Gastrocnemius medialis (tissue), 4 donors: ENCODE data around the gene CNDP1. TPM values are rescaled to one million over a fixed set of nuclear protein-coding genes. Genes with fewer than 3 reads are reported as not detected.

Experiments used
- ATAC-seq, 2 donors: fragments of 150-250 bp; one replicate each; pipeline ENCODE4 v1.9.1; 2016
- DNase-seq, 2 donors: peaks; one replicate each; pipeline ENCODE4 v3.0.0-alpha.2; 2019
- H3K27ac ChIP-seq, 4 donors: fragments of 200-600 bp; sonication (generic); 1 replicate in 1 of 4; 2 replicates in 3 of 4; pipeline ENCODE4 v1.5.1; 2016 to 2018; ENCODE audit warnings: mild to moderate bottlenecking in 2 of 4, moderate library complexity in 1 of 4
- H3K27me3 ChIP-seq, 3 donors: fragments of 200-600 bp; sonication (generic) in 2 of 3; 1 replicate in 1 of 3; 2 replicates in 2 of 3; pipeline versions ENCODE4 v1.5.1 to v1.6.0; 2016 to 2019; ENCODE audit warnings: mild to moderate bottlenecking in 1 of 3, moderate library complexity in 1 of 3
- H3K36me3 ChIP-seq, 2 donors: fragments of 200-600 bp; sonication (generic) in 1 of 2; one replicate each; pipeline ENCODE4 v1.5.1; 2017 to 2018
- H3K4me1 ChIP-seq, 2 donors: fragments of 200-600 bp; sonication (generic) in 1 of 2; one replicate each; pipeline ENCODE4 v1.5.1; 2016 to 2017; ENCODE audit warnings: mild to moderate bottlenecking in 2 of 2
- H3K4me3 ChIP-seq, 4 donors: fragments of 200-600 bp; sonication (generic) in 3 of 4; 1 replicate in 1 of 4; 2 replicates in 3 of 4; pipeline ENCODE4 v1.5.1; 2016 to 2019; ENCODE audit warnings: mild to moderate bottlenecking in 2 of 4
- H3K9me3 ChIP-seq, 3 donors: fragments of 200-600 bp; sonication (generic) in 2 of 3; 1 replicate in 1 of 3; 2 replicates in 2 of 3; pipeline ENCODE4 v1.5.1; 2016 to 2019
- CTCF ChIP-seq, 5 experiments: fragments of 450-650 bp in 3 of 5; fragments of 200-600 bp in 2 of 5; sonication (generic) in 2 of 5; IDR thresholded peaks in 4 of 5; conservative IDR thresholded peaks in 1 of 5; 1 replicate in 4 of 5; 2 replicates in 1 of 5; pipeline ENCODE4 v1.5.1; 2016 to 2019; ENCODE audit warnings: antibody characterized with exemption in 5 of 5, mild to moderate bottlenecking in 3 of 5, moderate library complexity in 3 of 5
- POLR2A ChIP-seq, 2 donors: fragments of 450-650 bp; IDR thresholded peaks; one replicate each; pipeline ENCODE4 v1.6.1; 2017; ENCODE audit warnings: antibody characterized with exemption in 2 of 2, mild to moderate bottlenecking in 2 of 2, moderate library complexity in 2 of 2
- in situ Hi-C, 4 donors: fragments of 200-750 bp; cut with MboI; loops; one replicate each; pipeline versions ENCODE4 v1.15.0 to v1.8.0; 2017; ENCODE audit warnings: low sequenced_read_pairs in 4 of 4
- intact Hi-C: fragments of 100-400 bp; cut with DNase I; formaldehyde crosslinking; loops from one replicate; pipeline ENCODE4 v1.15.1; 2023; ENCODE audit warnings: low total_unique reads
- total RNA-seq, 4 donors: library from RNA; depleted of rRNA; stranded (reverse); fragments of >200 nt; gene quantifications; one replicate each; pipeline versions ENCODE4 v1.1.0 to v1.2.3, GENCODE V29; 2016

The CNDP1 gene
- total RNA-seq, 4 donors from 2014 or later: not detected

GRCh38 chr18:74630804-74631203 is 96.5 kb downstream of the CNDP1 start:
- Histone ChIP-seq H3K4me3 (no peak overlapping the region), H3K27ac (no peak overlapping the region), H3K4me1 (no peaks in the 10 kb centered on the region), H3K36me3 (peaks cover 0 to 20% of the 10 kb centered on the region in 2 donors), H3K27me3 (no peaks in the 10 kb centered on the region), H3K9me3 (no peaks in the 10 kb centered on the region)
- ATAC-seq (no peak), DNase-seq (no peak)
- TF ChIP-seq POLR2A (IDR thresholded peaks at IDR 0.05) (no peak), CTCF (IDR thresholded peaks at IDR 0.05 in 4 of 5, conservative IDR thresholded peaks at IDR 0.05 in 1 of 5) (no peak)
- intact Hi-C loops: no loop called here
- in situ Hi-C loops: no loop called here

DNA sequence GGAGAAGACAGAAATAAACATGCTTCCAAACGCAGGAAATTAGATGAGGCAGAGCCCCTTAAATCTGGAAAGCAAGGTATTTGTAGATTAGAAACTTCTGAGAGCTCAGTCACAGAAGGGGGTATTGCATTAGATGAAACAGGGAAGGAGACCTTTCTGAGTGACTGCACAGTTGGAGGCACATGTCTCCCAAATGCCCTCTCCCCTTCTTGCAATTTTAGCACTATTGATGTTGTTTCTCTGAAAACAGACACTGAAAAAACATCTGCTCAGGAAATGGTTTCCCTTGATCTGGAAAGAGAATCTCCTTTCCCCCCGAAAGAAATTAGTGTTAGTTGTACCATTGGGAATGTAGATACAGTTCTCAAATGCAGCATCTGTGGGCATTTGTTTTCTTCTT is 96.9 kb downstream of the CNDP1 start:
- Histone ChIP-seq H3K9me3 (no peaks in the 10 kb centered on the region), H3K27me3 (no peaks in the 10 kb centered on the region), H3K4me3 (no peak overlapping the region), H3K4me1 (no peaks in the 10 kb centered on the region), H3K36me3 (peaks cover 0 to 20% of the 10 kb centered on the region in 2 donors), H3K27ac (no peak overlapping the region)
- ATAC-seq (no peak), DNase-seq (no peak)
- intact Hi-C loops (no loop called here), in situ Hi-C loops (no loop called here)
- TF ChIP-seq POLR2A (IDR thresholded peaks at IDR 0.05) (no peak), CTCF (IDR thresholded peaks at IDR 0.05 in 4 of 5, conservative IDR thresholded peaks at IDR 0.05 in 1 of 5) (no peak)

GRCh38 chr18:74631623-74632350 is 97.5 kb downstream of the CNDP1 start:
- Histone ChIP-seq H3K27ac (no peak overlapping the region), H3K4me1 (no peaks in the 10 kb centered on the region), H3K27me3 (no peaks in the 10 kb centered on the region), H3K4me3 (no peak overlapping the region), H3K36me3 (peaks cover 0 to 20% of the 10 kb centered on the region in 2 donors), H3K9me3 (no peaks in the 10 kb centered on the region)
- no peak for TF ChIP-seq POLR2A (IDR thresholded peaks at IDR 0.05)
- no peak for TF ChIP-seq CTCF (IDR thresholded peaks at IDR 0.05 in 4 of 5, conservative IDR thresholded peaks at IDR 0.05 in 1 of 5)
- ATAC-seq: no peak
- in situ Hi-C loops: no loop called here
- intact Hi-C loops: no loop called here
- no peak for DNase-seq

DNA sequence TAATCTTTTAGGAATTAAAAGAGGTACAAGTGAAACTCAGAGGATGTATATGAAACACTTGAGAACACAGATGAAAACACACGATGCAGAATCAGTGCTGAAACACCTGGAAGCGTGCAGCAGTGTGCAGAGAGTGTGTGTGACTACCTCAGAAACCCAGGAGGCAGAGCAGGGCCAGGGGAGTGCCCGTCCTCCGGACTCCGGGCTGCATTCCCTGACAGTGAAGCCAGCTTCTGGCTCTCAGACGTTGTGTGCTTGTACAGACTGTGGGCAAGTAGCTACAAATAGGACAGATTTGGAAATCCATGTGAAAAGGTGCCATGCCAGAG is 98.0 kb downstream of the CNDP1 start:
- intact Hi-C loops: no loop called here
- Histone ChIP-seq H3K27me3 (no peaks in the 10 kb centered on the region), H3K27ac (no peak overlapping the region), H3K36me3 (peaks cover 0 to 20% of the 10 kb centered on the region in 2 donors), H3K4me3 (no peak overlapping the region), H3K9me3 (no peaks in the 10 kb centered on the region), H3K4me1 (no peaks in the 10 kb centered on the region)
- TF ChIP-seq CTCF (IDR thresholded peaks at IDR 0.05 in 4 of 5, conservative IDR thresholded peaks at IDR 0.05 in 1 of 5) (no peak), POLR2A (IDR thresholded peaks at IDR 0.05) (no peak)
- in situ Hi-C loops: no loop called here
- no peak for ATAC-seq
- DNase-seq: no peak

DNA sequence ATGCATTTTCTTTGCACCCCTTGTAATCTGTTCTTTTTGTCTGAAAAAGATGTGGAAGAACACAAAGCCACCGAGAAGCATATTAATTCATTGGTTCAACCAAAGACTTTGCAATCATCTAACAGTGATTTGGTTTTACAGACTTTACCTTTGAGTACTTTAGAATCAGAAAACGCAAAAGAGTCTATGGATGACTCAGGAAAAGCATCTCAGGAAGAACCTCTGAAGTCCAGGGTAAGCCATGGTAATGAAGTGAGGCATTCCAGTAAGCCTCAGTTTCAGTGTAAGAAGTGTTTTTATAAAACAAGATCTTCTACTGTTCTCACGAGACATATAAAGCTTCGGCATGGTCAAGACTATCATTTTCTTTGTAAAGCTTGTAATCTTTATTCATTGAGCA is 98.6 kb downstream of the CNDP1 start:
- no peak for DNase-seq
- TF ChIP-seq POLR2A (IDR thresholded peaks at IDR 0.05) (no peak), CTCF (IDR thresholded peaks at IDR 0.05 in 4 of 5, conservative IDR thresholded peaks at IDR 0.05 in 1 of 5) (no peak)
- Histone ChIP-seq H3K27ac (no peak overlapping the region), H3K4me3 (no peak overlapping the region), H3K27me3 (no peaks in the 10 kb centered on the region), H3K36me3 (peaks cover 0 to 20% of the 10 kb centered on the region in 2 donors), H3K4me1 (no peaks in the 10 kb centered on the region), H3K9me3 (no peaks in the 10 kb centered on the region)
- in situ Hi-C loops (no loop called here), intact Hi-C loops (no loop called here)
- no peak for ATAC-seq
